Ureter (tissue), 1 donor: ENCODE data around the gene TAS2R46. TPM values are rescaled to one million over a fixed set of nuclear protein-coding genes. Genes with fewer than 3 reads are reported as not detected.
"Not testable (repeated sequence)": the region's sequence is repeated elsewhere in the genome, so short reads cannot be mapped to it uniquely, and the experiment has no call there.

ENCODE experiments used
- DNase-seq: peaks from one replicate; pipeline ENCODE4 v3.0.0-alpha.2; 2020; ENCODE audit warnings: low spot score
- total RNA-seq: library from RNA; stranded (reverse); gene quantifications from one replicate; pipeline ENCODE4 v1.2.4, GENCODE V29; 2023
- donor health status: DM: yes; HTN: yes; CAD: no.

TAS2R46 gene
- total RNA-seq, 1 donor from 2014 or later: 5.4 TPM

DNA sequence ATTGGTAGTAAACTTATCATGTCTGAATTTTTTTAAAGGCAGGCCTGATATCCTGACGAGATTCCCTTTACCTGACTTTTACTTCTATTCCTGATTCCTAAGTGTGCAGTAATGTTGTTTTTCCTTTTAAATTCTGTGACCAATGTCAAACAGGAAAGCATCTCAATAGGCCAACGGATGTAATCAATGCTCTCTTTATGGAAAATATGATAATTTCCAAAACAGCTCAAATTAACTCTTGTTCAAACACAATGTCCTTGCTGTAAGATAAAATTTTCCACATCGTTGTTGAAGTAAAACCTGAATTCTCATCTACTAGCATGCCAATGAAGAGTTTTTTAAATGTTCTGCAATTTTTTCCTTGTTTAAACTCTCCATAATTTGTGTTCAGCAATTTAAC lies 22.9 kb downstream of the TAS2R46 start:
- DNase-seq: no peak

DNA sequence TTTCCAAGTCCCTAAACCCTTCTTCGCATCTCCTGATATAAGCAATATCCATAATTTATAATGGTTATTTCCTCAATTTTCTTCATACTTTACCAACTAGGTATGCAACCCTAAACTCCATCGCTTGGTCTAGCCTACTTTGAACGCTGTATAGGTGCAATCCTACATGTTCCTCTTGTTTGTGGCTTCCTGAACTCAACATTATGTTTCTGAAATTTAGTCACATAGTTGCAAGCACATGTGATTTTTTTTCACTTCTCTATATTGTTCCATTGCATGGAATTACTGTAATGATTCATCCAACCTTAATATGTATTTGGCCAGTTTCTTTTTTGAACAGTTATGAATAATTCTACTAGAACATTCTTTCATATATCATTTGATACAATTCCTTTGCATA lies 28.1 kb downstream of the TAS2R46 start:
- not testable (repeated sequence) for DNase-seq

DNA sequence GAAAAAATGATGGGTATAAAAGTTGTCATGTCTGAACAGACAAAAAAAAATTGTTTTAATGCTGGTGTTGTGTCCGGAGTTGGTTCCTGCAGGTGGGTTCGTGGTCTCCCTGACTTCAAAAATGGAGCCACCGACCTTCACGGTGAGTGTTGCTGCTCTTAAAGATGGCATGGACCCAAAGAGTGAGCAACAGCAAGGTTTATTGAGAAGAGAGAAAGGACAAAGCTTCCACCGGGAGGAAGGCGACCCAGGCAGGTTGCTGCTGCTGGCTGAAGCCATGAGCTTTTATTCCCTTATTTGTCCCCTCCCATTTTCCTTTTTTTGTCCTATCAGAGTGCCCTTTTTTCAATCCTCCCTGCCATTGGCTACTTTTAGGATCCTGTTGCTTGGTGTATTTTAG lies 30.8 kb downstream of the TAS2R46 start, which contains the start of gene TAS2R31:
TAS2R31 (minus strand) TSS at position 101 of the 400 bp plus-strand sequence; CDS start at position 29, 72 bp downstream.
- no peak for DNase-seq

DNA sequence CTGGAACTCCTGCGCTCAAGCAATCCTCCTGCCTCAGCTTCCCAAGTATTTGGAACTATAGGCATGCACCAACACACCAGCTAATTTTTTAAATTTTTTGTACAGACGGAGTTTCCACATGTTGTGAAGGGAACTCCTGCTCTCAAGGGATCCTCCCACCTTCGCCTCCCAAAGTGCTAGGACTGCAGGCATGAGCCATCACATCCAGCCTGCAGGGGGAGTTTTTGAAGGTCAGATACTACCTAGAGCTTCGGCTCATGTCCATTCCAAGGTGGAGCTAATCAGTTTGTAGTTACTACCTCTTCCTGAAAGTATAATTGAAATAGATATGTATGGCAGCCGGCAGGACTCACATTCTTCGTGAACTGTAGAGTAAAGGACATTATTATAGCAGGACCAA lies 36.0 kb downstream of the TAS2R46 start:
- DNase-seq: no peak

DNA sequence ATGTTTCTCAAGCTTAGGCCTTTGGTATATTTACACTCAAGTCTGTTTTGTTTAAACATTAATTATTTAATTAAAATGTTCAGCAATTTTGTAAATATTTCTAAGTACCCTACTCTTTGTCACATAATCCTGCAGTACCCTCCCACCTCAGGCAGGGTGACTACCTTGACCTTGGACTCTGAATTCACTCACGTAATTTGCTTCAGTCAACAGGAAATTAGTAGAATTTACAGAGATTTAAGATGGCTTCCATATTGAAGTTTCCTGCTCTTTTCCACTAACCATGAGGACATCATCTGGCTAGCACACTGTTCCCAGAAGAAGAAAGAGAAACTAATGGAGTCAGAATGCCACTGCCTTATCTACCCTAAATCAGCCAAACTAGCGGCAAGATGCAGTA lies 38.7 kb downstream of the TAS2R46 start:
- DNase-seq: no peak

DNA sequence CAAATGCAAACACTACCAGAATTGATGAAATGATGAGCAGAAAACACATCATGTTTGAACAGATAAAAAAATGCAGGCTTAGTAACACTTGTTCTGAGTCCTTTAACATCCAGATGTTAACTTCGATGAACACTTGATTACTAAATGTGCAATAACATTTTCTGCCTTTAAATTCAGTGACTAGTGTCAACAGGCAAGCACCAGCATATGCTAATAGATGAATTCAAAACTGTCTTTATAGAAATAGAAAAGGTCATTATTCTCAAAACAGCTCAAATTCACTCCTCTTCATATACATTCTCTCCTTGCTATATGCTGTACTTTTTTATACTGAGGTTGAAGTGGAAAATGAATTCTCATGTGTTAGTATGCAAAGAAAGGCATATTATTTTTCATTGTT lies 39.6 kb downstream of the TAS2R46 start, which contains the start of gene TAS2R19:
TAS2R19 (minus strand) TSS at position 101 of the 400 bp plus-strand sequence; CDS start at position 52, 49 bp downstream.
- no peak for DNase-seq

DNA sequence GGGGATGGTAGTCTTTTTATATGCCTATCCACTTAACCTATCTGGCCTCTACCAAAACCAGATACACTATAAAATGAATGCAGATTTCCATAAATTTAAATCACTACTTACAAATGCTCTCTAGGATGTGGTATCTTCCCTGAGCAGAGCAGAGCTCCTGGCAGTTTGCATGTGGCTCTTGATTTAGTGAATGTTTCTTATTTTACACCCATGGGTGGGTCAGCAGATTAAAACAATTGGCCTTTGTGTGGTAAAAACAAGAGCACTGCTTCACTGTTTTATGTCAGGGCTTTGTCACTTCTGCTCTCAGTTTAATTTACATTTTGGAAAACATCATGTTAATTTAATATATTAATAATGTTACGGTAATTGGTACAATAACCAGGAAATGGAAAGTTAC lies 45.2 kb downstream of the TAS2R46 start:
- DNase-seq: no peak

DNA sequence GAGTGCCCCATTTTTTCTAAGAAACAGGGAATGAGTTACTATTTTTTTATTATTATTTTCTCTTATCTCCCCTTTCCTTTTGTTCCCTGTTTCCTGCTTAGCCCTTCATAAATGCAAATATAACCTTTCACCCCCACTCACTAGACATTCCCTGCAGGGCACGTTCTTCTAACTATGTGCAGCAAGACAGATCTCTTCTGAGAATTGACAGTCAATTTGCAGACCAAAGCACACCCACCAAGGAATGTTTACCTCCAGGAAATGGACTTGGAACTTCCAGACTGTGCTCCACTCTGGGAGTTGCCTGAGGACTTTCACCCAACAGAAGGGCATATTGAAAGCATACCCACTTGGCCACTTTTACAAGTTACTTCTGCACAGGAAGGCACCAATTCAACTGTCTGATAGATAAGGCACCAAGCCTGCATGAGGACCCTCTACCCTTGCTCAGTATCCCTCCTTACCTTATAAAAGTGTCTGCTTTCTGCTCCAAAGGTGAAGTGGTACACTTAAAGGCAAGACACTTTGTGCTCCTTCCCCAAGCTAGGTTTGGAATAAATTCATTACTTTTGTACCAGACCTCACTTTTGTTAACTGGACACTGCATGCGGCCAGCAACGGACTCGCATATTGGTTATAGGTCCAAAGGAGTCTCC lies 46.2 kb downstream of the TAS2R46 start:
- DNase-seq: no peak

DNA sequence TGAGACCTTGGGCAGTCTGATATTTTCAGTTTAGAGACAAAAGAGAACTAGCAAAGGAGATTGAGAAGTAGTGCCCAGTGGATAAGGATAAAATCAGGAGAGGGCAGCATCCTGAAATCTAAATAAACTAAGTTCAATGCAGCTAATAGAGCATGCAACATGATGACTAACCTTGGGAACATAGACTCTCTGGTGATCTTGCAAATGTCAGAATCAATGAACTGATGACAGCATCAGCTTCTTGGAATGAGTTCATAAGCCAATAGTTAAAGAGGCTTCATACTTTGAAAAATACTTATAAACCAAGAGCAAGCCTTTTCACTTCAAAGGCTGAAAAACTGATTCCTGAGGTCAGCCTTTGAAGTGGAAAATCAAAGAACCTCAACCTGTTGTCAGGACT lies 47.9 kb downstream of the TAS2R46 start:
- DNase-seq: no peak

Other genes with a start within 250 kb of the TAS2R46 start
- gene TAS2R10, start 235.9 kb downstream of the TAS2R46 start, total RNA-seq: 0.62 TPM
- 7.3 TPM for gene PRR4, start 212.8 kb downstream of the TAS2R46 start, total RNA-seq
- gene PRH1, start 178.0 kb downstream of the TAS2R46 start, total RNA-seq: 47.6 TPM
- gene TAS2R13, start 152.7 kb downstream of the TAS2R46 start, total RNA-seq: 7.9 TPM
- gene PRH2, start 133.1 kb downstream of the TAS2R46 start, total RNA-seq: not detected
- 8.0 TPM for gene TAS2R14, start 123.0 kb downstream of the TAS2R46 start, total RNA-seq
- 7.2 TPM for gene TAS2R50, start 75.4 kb downstream of the TAS2R46 start, total RNA-seq
- gene TAS2R20, start 64.0 kb downstream of the TAS2R46 start, total RNA-seq: 6.1 TPM
- 14.2 TPM for gene TAS2R19, start 39.7 kb downstream of the TAS2R46 start, total RNA-seq
- 12.2 TPM for gene TAS2R31, start 30.9 kb downstream of the TAS2R46 start, total RNA-seq
- gene TAS2R43, start 30.0 kb upstream of the TAS2R46 start, total RNA-seq: 3.0 TPM
- gene TAS2R30, start 72.3 kb upstream of the TAS2R46 start, total RNA-seq: 11.8 TPM
- 7.7 TPM for gene SMIM10L1, start 108.9 kb upstream of the TAS2R46 start, total RNA-seq
- not detected for gene TAS2R42, start 124.6 kb upstream of the TAS2R46 start, total RNA-seq
- gene PRB3, start 207.4 kb upstream of the TAS2R46 start, total RNA-seq: not detected
- gene PRB4, start 248.1 kb upstream of the TAS2R46 start, total RNA-seq: not detected